HFFc6 (cell line): ENCODE data around the gene CDADC1. TPM values are rescaled to one million over a fixed set of nuclear protein-coding genes. Genes with fewer than 3 reads are reported as not detected.

Experiments used
- DNase-seq: peaks from one replicate; pipeline ENCODE4 v3.0.0-alpha.2; 2018
- H3K27ac Mint-ChIP-seq: 2 replicates; pipeline ENCODE4 v1.8.0; 2020; ENCODE audit warnings: mild to moderate bottlenecking, mixed read lengths
- H3K27me3 Mint-ChIP-seq: 2 replicates; pipeline ENCODE4 v1.8.0; 2021; ENCODE audit warnings: mild to moderate bottlenecking, moderate library complexity, mixed read lengths; ENCODE audit not compliant: insufficient read depth
- H3K36me3 Mint-ChIP-seq: 2 replicates; pipeline ENCODE4 v1.8.0; 2021; ENCODE audit warnings: low read depth, mixed read lengths
- H3K4me1 Mint-ChIP-seq: 2 replicates; pipeline ENCODE4 v1.8.0; 2020; ENCODE audit warnings: low read depth, mixed read lengths
- H3K4me3 Mint-ChIP-seq: 2 replicates; pipeline ENCODE4 v1.8.0; 2020; ENCODE audit warnings: mild to moderate bottlenecking, moderate library complexity, mixed read lengths
- H3K9me3 Mint-ChIP-seq: 2 replicates; pipeline ENCODE4 v1.8.0; 2020; ENCODE audit warnings: mild to moderate bottlenecking, mixed read lengths
- CTCF ChIP-seq: fragments of 200-600 bp; sonication (generic); IDR thresholded peaks from 2 replicates; pipeline ENCODE4 v1.5.0; 2021; ENCODE audit warnings: antibody characterized with exemption, mild to moderate bottlenecking
- total RNA-seq, 6 experiments: library from RNA; stranded (reverse); fragmentation: NEBNext Ultra II Directional; extraction: Animal tissue kit (Norgen Biotek cat#: 25700); gene quantifications; 2 replicates in 1 of 6; 3 replicates in 5 of 6; pipeline ENCODE4 v1.2.3, GENCODE V29; 2021

The CDADC1 gene
- total RNA-seq, 6 experiments from 2014 or later: 5.3 to 8.7 (median 6.8) TPM

- no peak overlapping the region for H3K4me3 Mint-ChIP-seq
- H3K9me3 Mint-ChIP-seq: no peaks in the 10 kb centered on the region
- H3K27ac Mint-ChIP-seq: no peak overlapping the region
- no peaks in the 10 kb centered on the region for H3K36me3 Mint-ChIP-seq
- no peak for TF ChIP-seq CTCF
- no peak for DNase-seq
- H3K27me3 Mint-ChIP-seq: no peaks in the 10 kb centered on the region; the same call in 1 of the 2 replicates
- H3K4me1 Mint-ChIP-seq: peaks cover 12% of the 10 kb centered on the region
These were observed 92.4 kb downstream of the CDADC1 start for GRCh38 chr13:49340161-49340560.

- no peaks in the 10 kb centered on the region for H3K9me3 Mint-ChIP-seq
- H3K27me3 Mint-ChIP-seq: no peaks in the 10 kb centered on the region; the same call in 1 of the 2 replicates
- no peaks in the 10 kb centered on the region for H3K36me3 Mint-ChIP-seq
- no peak overlapping the region for H3K4me3 Mint-ChIP-seq
- H3K4me1 Mint-ChIP-seq: peaks cover 12% of the 10 kb centered on the region
- TF ChIP-seq CTCF: no peak
- no peak overlapping the region for H3K27ac Mint-ChIP-seq
- no peak for DNase-seq
These were observed 93.8 kb downstream of the CDADC1 start for GRCh38 chr13:49341517-49341916.

GRCh38 chr13:49341941-49342340 is 94.2 kb downstream of the CDADC1 start:
- Mint-ChIP-seq H3K27ac (no peak overlapping the region), H3K4me1 (peaks cover 12% of the 10 kb centered on the region), H3K36me3 (no peaks in the 10 kb centered on the region), H3K27me3 (no peaks in the 10 kb centered on the region), H3K9me3 (no peaks in the 10 kb centered on the region), H3K4me3 (no peak overlapping the region)
- no peak for DNase-seq
- no peak for TF ChIP-seq CTCF

- DNase-seq: no peak
- no peak overlapping the region for H3K27ac Mint-ChIP-seq
- no peaks in the 10 kb centered on the region for H3K36me3 Mint-ChIP-seq
- no peak overlapping the region for H3K4me3 Mint-ChIP-seq
- H3K4me1 Mint-ChIP-seq: peaks cover 12% of the 10 kb centered on the region
- TF ChIP-seq CTCF: no peak
- no peaks in the 10 kb centered on the region for H3K9me3 Mint-ChIP-seq
- H3K27me3 Mint-ChIP-seq: no peaks in the 10 kb centered on the region
These were observed 94.7 kb downstream of the CDADC1 start for GRCh38 chr13:49342454-49342853.

Other genes with a start within 250 kb of the CDADC1 start
- gene MLNR, start 27.6 kb upstream of the CDADC1 start, total RNA-seq: not detected
- 1 to 10 TPM; 3.7 to 6.9 (median 5.9) TPM for gene CAB39L, start 196.1 kb downstream of the CDADC1 start, total RNA-seq
- 1 to 10 TPM; 4.4 to 7.4 (median 6.5) TPM for gene SETDB2, start 196.3 kb downstream of the CDADC1 start, total RNA-seq
- gene PHF11, start 248.0 kb downstream of the CDADC1 start, total RNA-seq: 10 to 100 TPM; 17.6 to 31.0 (median 25.3) TPM